T-helper 22 cell (primary cell): ENCODE results near the gene RRP7A.
A peak's percentile ranks its signal among the peaks of the same experiment; 100 is the strongest.
"Not testable (repeated sequence)": the region's sequence is repeated elsewhere in the genome, so short reads cannot be mapped to it uniquely, and the experiment has no call there.

ENCODE experiments used
- DNase-seq: peaks from one replicate; pipeline ENCODE4 v3.0.0-alpha.2; 2020; ENCODE audit warnings: low read depth

Gene RRP7A

DNA sequence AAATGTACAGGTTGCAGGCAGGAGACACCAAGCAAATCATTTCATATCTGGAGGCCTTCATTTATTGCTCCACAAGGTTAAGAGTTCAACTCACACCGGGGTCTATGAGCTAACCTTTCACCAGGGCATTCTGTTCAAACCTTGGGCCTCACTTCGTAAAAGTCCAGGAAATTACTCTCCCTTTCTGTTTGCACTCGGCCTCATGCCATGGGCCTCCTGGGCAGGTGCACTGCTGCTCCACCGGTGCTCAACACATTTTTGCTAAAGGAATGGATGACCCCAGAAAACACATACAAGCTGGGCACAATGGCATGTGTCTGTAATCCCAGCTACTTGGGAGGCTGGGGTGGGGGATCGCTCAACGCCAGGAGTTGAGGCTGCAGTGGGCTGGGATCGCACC, 16.6 kb upstream of the RRP7A start:
- DNase-seq = no peak

GRCh38 chr22:42535082-42535731, 15.6 kb upstream of the RRP7A start:
- not testable (repeated sequence) for DNase-seq

DNA sequence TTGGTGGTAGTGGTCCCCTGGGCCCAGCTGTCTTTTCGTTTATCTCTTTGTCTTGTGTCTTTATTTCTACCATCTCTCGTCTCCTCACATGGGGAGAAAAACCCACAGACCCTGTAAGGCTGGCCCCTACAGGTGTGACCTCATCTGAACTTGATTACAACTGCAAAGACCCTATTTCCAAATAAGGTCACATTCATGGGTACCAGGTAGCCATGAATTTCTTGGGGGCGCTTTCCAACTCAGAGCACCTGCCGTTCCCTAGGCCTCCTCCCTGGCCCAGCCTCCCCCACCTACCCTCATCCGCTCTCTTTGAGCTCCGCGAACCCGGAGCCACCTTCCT, 14.0 kb upstream of the RRP7A start:
- DNase-seq = no peak

DNA sequence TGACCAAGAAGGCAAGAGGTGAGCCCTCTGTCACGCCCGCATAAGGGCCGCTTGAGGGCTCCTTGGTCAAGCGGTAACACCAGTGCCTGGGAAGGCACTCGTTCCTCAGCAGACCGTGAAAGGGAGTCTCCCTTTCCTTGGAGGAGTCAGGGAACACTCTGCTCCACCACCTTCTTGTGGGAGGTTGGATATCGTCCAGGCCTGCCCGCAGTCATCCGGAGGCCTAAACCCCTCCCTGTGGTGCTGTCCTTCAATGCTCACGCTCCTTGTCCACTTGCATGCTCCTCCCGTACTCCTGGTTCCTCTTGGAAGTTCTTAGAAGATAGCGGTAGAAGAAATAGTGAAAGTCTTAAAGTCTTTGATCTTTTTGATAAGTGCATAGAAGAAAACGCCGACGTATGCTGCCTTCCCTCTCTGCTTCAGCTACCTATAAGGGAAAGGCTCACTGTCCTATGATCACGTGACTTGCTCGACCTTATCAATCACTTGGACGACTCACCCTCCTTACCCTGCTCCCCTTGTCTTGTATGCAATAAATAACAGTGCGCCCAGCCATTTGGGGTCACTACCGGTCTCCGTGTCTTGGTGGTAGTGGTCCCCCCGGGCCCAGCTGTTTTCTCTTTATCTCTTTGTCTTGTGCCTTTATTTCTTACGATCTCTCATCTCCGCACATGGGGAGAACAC, 11.9 kb upstream of the RRP7A start:
- not testable (repeated sequence) for DNase-seq

- DNase-seq = not testable (repeated sequence)
These were observed 9.8 kb upstream of the RRP7A start for GRCh38 chr22:42529435-42529834.

GRCh38 chr22:42528591-42529307, 9.2 kb upstream of the RRP7A start:
- DNase-seq = no peak

- no peak for DNase-seq
These were observed 3.0 kb upstream of the RRP7A start for GRCh38 chr22:42522546-42522945.

GRCh38 chr22:42521228-42521546, 1.6 kb upstream of the RRP7A start:
- no peak for DNase-seq

- DNase-seq = not testable (repeated sequence)
These were observed 715 bp downstream of the RRP7A start for GRCh38 chr22:42518638-42519524.

DNA sequence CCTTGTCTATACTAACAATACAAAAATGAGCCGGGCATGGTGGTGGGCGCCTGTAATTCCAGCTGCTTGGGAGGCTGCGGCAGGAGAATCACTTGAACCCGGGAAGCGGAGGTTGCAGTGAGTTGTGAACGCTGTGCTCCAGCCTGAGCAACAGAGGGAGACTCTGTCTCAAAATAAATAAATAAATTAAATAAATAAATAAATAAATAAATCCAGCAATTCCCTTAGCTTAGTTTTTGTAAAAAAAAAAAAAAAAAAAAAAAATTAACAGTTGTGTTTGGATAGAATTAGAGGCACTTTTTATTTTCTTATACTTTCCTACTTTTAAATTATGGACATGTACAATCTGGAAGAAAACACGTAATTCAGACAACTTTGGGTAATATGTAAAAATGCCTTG, 2.5 kb downstream of the RRP7A start:
- DNase-seq = not testable (repeated sequence)

- DNase-seq = no peak
These were observed 3.7 kb downstream of the RRP7A start for GRCh38 chr22:42515896-42516295.

DNA sequence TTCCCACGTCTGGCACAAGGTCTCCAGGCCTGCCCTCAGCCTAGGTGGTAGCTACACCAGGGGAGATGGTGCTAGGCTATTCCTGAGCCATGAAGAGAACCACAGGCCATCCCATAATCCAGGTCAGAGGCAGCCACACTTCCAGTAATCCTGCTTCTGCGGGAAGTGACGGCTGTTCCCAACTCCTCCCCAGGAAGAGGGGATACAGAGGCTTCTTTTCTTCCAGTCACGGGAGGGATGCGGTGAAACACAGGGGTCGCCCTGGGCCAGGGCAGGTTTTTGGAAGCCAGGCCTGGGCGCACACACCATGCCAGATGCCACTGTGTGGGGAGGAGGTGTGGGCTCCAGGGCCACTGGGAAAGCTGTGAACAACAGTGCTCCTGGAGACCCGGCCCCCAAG, 4.3 kb downstream of the RRP7A start:
- DNase-seq = not testable (repeated sequence)

- not testable (repeated sequence) for DNase-seq
These were observed 5.3 kb downstream of the RRP7A start for GRCh38 chr22:42514331-42514730.

- not testable (repeated sequence) for DNase-seq
These were observed 7.2 kb downstream of the RRP7A start for GRCh38 chr22:42512273-42512990.

DNA sequence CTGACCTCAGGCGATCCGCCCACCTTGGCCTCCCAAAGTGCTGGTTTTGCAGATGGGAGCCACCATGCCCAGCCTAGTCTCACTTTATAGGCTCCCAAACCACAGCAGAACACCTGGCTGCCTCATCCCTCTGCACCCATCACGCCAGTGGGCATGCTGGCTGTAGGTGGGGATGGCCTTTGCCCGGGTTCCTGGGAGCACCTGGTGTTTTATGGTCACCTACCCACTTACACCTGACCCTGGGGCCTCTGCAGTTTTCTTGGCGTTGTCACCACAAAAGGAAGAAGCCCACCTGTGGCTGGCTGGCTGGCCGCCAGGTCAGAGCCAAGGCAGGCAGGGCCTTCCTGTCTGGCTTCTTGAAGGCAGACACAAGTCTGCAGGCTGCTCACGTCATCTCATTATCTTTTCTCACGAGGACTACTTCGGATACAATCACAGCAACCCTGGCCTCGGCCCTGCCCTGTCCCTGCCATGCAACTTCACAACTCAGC, 8.2 kb downstream of the RRP7A start:
- DNase-seq = no peak

- no peak for DNase-seq
These were observed 10.0 kb downstream of the RRP7A start for GRCh38 chr22:42509548-42509947.

DNA sequence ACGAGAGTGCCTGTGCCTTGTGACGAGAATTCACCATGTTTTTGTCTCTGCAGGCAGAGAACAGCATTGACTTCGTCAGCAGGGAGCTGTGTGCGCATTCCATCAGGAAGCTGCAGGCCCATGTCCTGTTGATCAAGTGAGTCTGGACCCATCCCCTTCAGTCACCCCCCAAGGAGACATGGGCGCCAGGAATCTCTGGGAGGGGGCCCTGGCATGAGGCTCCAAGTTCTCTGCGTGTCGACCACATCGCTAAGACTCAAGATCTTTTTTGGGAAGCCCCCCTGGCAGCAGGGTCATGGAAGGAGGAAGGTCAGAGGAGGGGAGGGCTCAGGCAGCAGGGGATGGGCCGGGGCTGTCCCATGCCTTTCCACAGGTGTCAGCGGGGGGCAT, 10.6 kb downstream of the RRP7A start:
- not testable (repeated sequence) for DNase-seq

DNA sequence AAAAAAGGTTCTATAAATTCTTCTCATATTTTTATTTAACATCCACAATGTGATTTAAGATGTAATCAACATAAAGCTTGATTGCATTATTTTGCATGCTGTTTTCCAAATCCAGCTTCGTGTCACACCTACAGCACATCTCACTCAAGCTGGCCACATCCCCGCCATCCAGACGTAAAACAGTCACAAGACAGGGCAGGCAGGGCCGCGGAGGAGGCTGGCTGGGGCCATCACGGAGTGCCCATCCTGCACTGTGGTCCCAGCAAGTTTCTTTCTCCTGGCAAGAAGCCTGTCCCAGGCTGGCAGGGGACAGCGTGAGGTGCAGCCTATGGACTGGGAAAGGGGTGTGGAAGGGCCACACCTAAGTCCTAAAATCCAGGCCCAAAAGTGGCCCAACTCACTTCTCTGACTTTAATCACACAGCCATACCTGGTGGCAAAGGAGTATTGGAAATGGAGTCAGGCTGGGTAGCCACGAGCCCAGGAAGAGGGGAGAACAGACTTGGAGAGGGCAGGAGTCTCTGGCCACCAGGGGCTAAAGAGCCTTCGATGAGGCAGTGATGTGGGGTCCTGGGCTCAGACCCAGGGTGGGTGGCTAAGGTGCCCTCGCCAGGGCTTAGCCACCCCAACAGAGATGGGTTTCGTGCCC, 11.1 kb downstream of the RRP7A start:
- not testable (repeated sequence) for DNase-seq

DNA sequence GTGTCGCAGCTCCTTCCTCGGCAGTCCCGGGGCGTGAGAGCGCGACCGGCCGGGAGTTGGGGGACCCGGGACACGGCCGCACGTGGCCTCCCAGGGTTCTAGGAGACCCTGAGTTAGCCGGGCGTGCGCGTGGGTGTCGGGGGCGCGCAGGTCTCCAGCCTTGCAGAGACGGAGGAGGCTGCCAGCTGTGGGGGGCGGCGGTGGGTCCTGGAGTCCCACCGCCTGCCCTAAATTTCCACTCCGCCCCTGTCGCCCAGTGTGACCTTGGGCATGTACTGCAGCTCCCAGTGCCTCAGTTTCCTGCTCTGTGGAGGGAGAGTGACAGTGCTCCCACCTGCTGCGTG, 18.8 kb downstream of the RRP7A start:
- DNase-seq = no peak

DNA sequence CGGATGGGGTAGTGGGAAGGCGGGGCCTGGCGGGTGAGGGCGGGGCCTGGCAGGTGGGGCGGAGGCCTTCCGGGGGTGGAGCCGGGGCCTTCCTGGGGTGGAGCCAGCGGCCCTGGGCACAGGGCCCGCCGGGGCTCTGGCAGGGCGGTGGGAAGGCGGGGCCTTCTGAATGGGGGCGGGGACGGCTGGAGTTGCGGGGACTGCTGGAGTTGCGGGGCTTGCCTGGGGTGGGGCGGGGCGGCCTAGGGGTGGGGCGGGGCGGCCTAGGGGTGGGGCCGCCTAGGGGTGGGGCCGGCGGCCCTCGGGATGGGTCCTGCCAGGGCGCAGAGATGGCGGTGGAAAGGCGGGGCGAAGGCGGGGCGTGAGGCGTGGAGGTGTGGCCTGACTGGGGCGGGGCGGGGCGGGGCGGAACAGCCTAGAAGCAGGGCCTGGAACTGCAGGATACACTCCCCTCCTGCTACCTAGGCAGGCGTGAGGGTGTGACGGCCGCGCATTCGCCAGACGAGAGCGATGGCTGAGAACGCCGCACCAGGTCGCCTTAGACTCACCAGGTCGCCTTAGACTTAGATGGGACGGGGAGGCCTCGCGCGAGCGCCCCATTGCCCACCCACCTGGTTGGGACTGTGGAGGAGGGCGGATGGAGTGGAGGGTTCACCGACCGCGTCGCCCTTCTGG, 19.3 kb downstream of the RRP7A start:
- peak; percentile 70 for DNase-seq

DNA sequence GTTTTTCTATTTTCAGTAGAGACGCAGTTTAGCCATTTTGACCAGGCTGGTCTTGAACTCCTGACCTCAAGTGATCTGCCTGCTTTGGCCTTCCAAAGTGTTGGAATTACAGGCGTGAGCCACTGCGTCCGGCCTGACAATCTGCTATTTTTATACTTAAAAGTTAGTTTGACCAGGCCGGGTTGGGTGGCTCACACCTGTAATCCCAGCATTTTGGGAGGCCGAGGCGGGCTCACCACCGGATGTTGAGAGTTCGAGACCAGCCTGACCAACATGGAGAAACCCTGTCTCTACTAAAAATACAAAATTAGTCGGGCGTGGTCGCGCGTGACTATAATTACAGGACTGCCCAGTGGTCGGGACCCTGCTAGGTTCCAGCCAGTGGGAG, 19.8 kb downstream of the RRP7A start:
- DNase-seq = not testable (repeated sequence)
